GM23338 (cell line): Measurements from ENCODE around the gene TSHZ2. TPM values are rescaled to one million over a fixed set of nuclear protein-coding genes. Genes with fewer than 3 reads are reported as not detected.

Experiments used
- ATAC-seq: fragments of 200-7000 bp; cut with Tn5 transposase; 3 replicates; pipeline ENCODE4 v1.9.1; 2020
- DNase-seq: peaks from one replicate; pipeline ENCODE4 v3.0.0-alpha.2; 2015; ENCODE audit warnings: low spot score
- H2AFZ ChIP-seq: fragments of 200-600 bp; sonication (generic); 2 replicates; pipeline ENCODE4 v1.8.0; 2016; ENCODE audit warnings: antibody characterized with exemption, mild to moderate bottlenecking, moderate library complexity
- H3F3A ChIP-seq: fragments of 200-600 bp; sonication (generic); replicated peaks from 2 replicates; pipeline ENCODE4 v1.8.0; 2017; ENCODE audit warnings: antibody characterized with exemption, mixed run types, low read depth
- H3K27ac ChIP-seq: fragments of 200-600 bp; sonication (generic); 2 replicates; pipeline ENCODE4 v1.6.1; 2016; ENCODE audit warnings: low read depth
- H3K27me3 ChIP-seq: fragments of 200-600 bp; sonication (generic); 2 replicates; pipeline ENCODE4 v1.8.0; 2016; ENCODE audit warnings: mild to moderate bottlenecking, mixed run types, moderate library complexity; ENCODE audit not compliant: insufficient read depth
- H3K36me3 ChIP-seq: fragments of 200-600 bp; sonication (generic); 2 replicates; pipeline ENCODE4 v1.8.0; 2016; ENCODE audit warnings: mild to moderate bottlenecking; ENCODE audit not compliant: insufficient read depth
- H3K4me1 ChIP-seq: fragments of 200-600 bp; sonication (generic); 2 replicates; pipeline ENCODE4 v1.8.0; 2016; ENCODE audit warnings: mild to moderate bottlenecking, moderate library complexity; ENCODE audit not compliant: insufficient read depth
- H3K4me2 ChIP-seq: fragments of 200-600 bp; sonication (generic); 2 replicates; pipeline ENCODE4 v1.7.1; 2017; ENCODE audit warnings: mixed run types
- H3K4me3 ChIP-seq: fragments of 200-600 bp; sonication (generic); 2 replicates; pipeline ENCODE4 v1.6.1; 2016; ENCODE audit warnings: mixed run types
- H3K79me2 ChIP-seq: fragments of 200-600 bp; sonication (generic); replicated peaks from 2 replicates; pipeline ENCODE4 v1.8.0; 2017; ENCODE audit warnings: mild to moderate bottlenecking; ENCODE audit not compliant: insufficient read depth
- H3K9me2 ChIP-seq: fragments of 200-600 bp; sonication (generic); 2 replicates; pipeline ENCODE4 v1.8.0; 2017; ENCODE audit not compliant: insufficient read depth
- H4K20me1 ChIP-seq: fragments of 200-600 bp; sonication (generic); replicated peaks from 2 replicates; pipeline ENCODE4 v1.8.0; 2017; ENCODE audit warnings: mild to moderate bottlenecking; ENCODE audit not compliant: insufficient read depth
- H3K27ac Mint-ChIP-seq: 2 replicates; pipeline ENCODE4 v1.8.0; 2020; ENCODE audit warnings: inconsistent platforms, mild to moderate bottlenecking, moderate library complexity, mixed read lengths
- H3K27me3 Mint-ChIP-seq: 3 replicates; pipeline ENCODE4 v1.8.0; 2022; ENCODE audit warnings: low read depth, mild to moderate bottlenecking, moderate library complexity, mixed read lengths, inconsistent platforms; ENCODE audit not compliant: insufficient read depth, poor library complexity
- H3K36me3 Mint-ChIP-seq: 3 replicates; pipeline ENCODE4 v1.8.0; 2021; ENCODE audit warnings: low read depth, mild to moderate bottlenecking, inconsistent platforms, moderate library complexity, mixed read lengths
- H3K4me1 Mint-ChIP-seq: 3 replicates; pipeline ENCODE4 v1.8.0; 2020; ENCODE audit warnings: mild to moderate bottlenecking, inconsistent platforms, mixed read lengths
- H3K4me3 Mint-ChIP-seq: 3 replicates; pipeline ENCODE4 v1.8.0; 2021; ENCODE audit warnings: moderate library complexity, mild to moderate bottlenecking, inconsistent platforms, mixed read lengths
- H3K9me3 Mint-ChIP-seq: 3 replicates; pipeline ENCODE4 v1.8.0; 2020; ENCODE audit warnings: moderate library complexity, mild to moderate bottlenecking, inconsistent platforms, mixed read lengths
- CREB1 ChIP-seq: fragments of 250-450 bp; sonication (Bioruptor Pico); IDR thresholded peaks from 2 replicates; pipeline ENCODE4 v1.5.0; 2020; ENCODE audit warnings: low read depth, mild to moderate bottlenecking, moderate library complexity
- CTCF ChIP-seq, 2 experiments: fragments of 200-600 bp in 1 of 2; sonication (generic) in 1 of 2; conservative IDR thresholded peaks; 2 replicates each; pipeline versions ENCODE4 v1.5.1 to v1.6.1; 2016 to 2017; ENCODE audit warnings: antibody characterized with exemption in 2 of 2, low read depth in 2 of 2, mild to moderate bottlenecking in 2 of 2, moderate library complexity in 1 of 2
- ETS1 ChIP-seq: IDR thresholded peaks from 2 replicates; pipeline ENCODE4 v1.6.1; 2016; ENCODE audit warnings: antibody characterized with exemption
- EZH2 ChIP-seq: fragments of 200-600 bp; sonication (generic); IDR thresholded peaks from one replicate; pipeline ENCODE4 v1.8.0; 2017; ENCODE audit warnings: antibody characterized with exemption, mild to moderate bottlenecking, low read depth; ENCODE audit not compliant: unreplicated experiment
- EZH2phosphoT487 ChIP-seq: fragments of 200-600 bp; sonication (generic); IDR thresholded peaks from one replicate; pipeline ENCODE4 v1.8.1; 2018; ENCODE audit warnings: antibody characterized with exemption; ENCODE audit not compliant: unreplicated experiment
- JUNB ChIP-seq: IDR thresholded peaks from one replicate; pipeline ENCODE4 v1.6.1; 2016; ENCODE audit warnings: antibody characterized with exemption; ENCODE audit not compliant: unreplicated experiment
- NANOG ChIP-seq: IDR thresholded peaks from 2 replicates; pipeline ENCODE4 v1.6.1; 2016; ENCODE audit warnings: antibody characterized with exemption, borderline replicate concordance
- POLR2AphosphoS5 ChIP-seq: IDR thresholded peaks from 2 replicates; pipeline ENCODE4 v1.6.1; 2016; ENCODE audit warnings: antibody characterized with exemption, low read depth
- REST ChIP-seq: IDR thresholded peaks from one replicate; pipeline ENCODE4 v1.6.1; 2018; ENCODE audit warnings: antibody characterized with exemption; ENCODE audit not compliant: unreplicated experiment
- STAT1 ChIP-seq: IDR thresholded peaks from one replicate; pipeline ENCODE4 v1.6.1; 2016; ENCODE audit warnings: antibody characterized with exemption; ENCODE audit not compliant: unreplicated experiment
- ZNF114 ChIP-seq: fragments of 250-450 bp; sonication (Bioruptor Pico); IDR thresholded peaks from 2 replicates; pipeline ENCODE4 v1.5.0; 2020; ENCODE audit warnings: mild to moderate bottlenecking, moderate library complexity
- ZNF331 ChIP-seq: fragments of 250-450 bp; sonication (Bioruptor Pico); IDR thresholded peaks from 2 replicates; pipeline ENCODE4 v1.5.0; 2020; ENCODE audit warnings: low read depth, mild to moderate bottlenecking, moderate library complexity
- polyA plus RNA-seq: library from polyadenylated mRNA; unstranded; fragments of >200 nt; fragmentation: Nextera tagmentation; extraction: Ambion mirVana; gene quantifications from 2 replicates; pipeline ENCODE4 v1.2.1, GENCODE V29; 2016
- total RNA-seq: library from RNA; depleted of rRNA; stranded (reverse); fragments of >200 nt; shearing (Covaris generic); gene quantifications from 2 replicates; pipeline ENCODE4 v1.2.3, GENCODE V29; 2014

The TSHZ2 gene
- total and polyA plus RNA-seq, 2 experiments from 2014 or later: 0.49 to 1.3 TPM

GRCh38 chr20:53342429-53342828 is 370.3 kb downstream of the TSHZ2 start:
- no peak overlapping the region for H3K27ac ChIP-seq
- no peaks in the 10 kb centered on the region for H3F3A ChIP-seq
- no peaks in the 10 kb centered on the region for H3K79me2 ChIP-seq
- H3K4me2 ChIP-seq: no peak overlapping the region
- peaks cover 2% of the 10 kb centered on the region; the same call in 1 of the 2 replicates for H3K9me2 ChIP-seq
- Mint-ChIP-seq H3K9me3 (no peaks in the 10 kb centered on the region), H3K4me1 (peaks cover 11% of the 10 kb centered on the region), H3K27ac (no peak overlapping the region), H3K36me3 (no peaks in the 10 kb centered on the region), H3K4me3 (no peak overlapping the region), H3K27me3 (no peaks in the 10 kb centered on the region)
- H3K27me3 ChIP-seq: no peaks in the 10 kb centered on the region
- DNase-seq (no peak), ATAC-seq (no peak)
- TF ChIP-seq ZNF331 (CRISPR knock-in tag) (no peak), CREB1 (CRISPR knock-in tag) (no peak), CTCF (conservative IDR thresholded peaks at IDR 0.05; ENCODE audit: low read depth in 2 of 2) (no peak), EZH2phosphoT487 (no peak), REST (no peak), EZH2 (no peak), ETS1 (no peak)
- no peak overlapping the region for H3K4me3 ChIP-seq
- no peaks in the 10 kb centered on the region for H4K20me1 ChIP-seq
- no peak overlapping the region for H2AFZ ChIP-seq
- H3K4me1 ChIP-seq: no peaks in the 10 kb centered on the region
- H3K36me3 ChIP-seq: no peaks in the 10 kb centered on the region

GRCh38 chr20:53343448-53343847 is 371.3 kb downstream of the TSHZ2 start:
- Mint-ChIP-seq H3K27ac (no peak overlapping the region), H3K4me1 (peaks cover 11% of the 10 kb centered on the region), H3K27me3 (no peaks in the 10 kb centered on the region), H3K36me3 (no peaks in the 10 kb centered on the region), H3K9me3 (no peaks in the 10 kb centered on the region), H3K4me3 (no peak overlapping the region)
- H2AFZ ChIP-seq: peak overlapping the region; percentile 43; the same call in 1 of the 2 replicates
- H3F3A ChIP-seq: no peaks in the 10 kb centered on the region
- H3K4me2 ChIP-seq: no peak overlapping the region
- no peaks in the 10 kb centered on the region; the same call in 1 of the 2 replicates for H3K9me2 ChIP-seq
- DNase-seq (no peak), ATAC-seq (no peak)
- no peak overlapping the region for H3K27ac ChIP-seq
- no peaks in the 10 kb centered on the region for H3K79me2 ChIP-seq
- no peaks in the 10 kb centered on the region for H3K4me1 ChIP-seq
- no peaks in the 10 kb centered on the region for H3K36me3 ChIP-seq
- H4K20me1 ChIP-seq: no peaks in the 10 kb centered on the region
- H3K4me3 ChIP-seq: no peak overlapping the region
- H3K27me3 ChIP-seq: no peaks in the 10 kb centered on the region
- TF ChIP-seq POLR2AphosphoS5 (no peak), ZNF114 (CRISPR knock-in tag) (no peak), REST (no peak), ZNF331 (CRISPR knock-in tag) (no peak), NANOG (no peak), CREB1 (CRISPR knock-in tag) (no peak), STAT1 (no peak), ETS1 (no peak), JUNB (no peak), EZH2 (no peak)
